Gastrocnemius medialis (tissue), 4 donors: Measurements from ENCODE around the gene COPS6.

Experiments used
- POLR2A ChIP-seq, 2 donors: fragments of 450-650 bp; IDR thresholded peaks; one replicate each; pipeline ENCODE4 v1.6.1; 2017; ENCODE audit warnings: antibody characterized with exemption in 2 of 2, mild to moderate bottlenecking in 2 of 2, moderate library complexity in 2 of 2
- TF ChIP-seq, protein P1 (sequence below), 5 experiments: fragments of 450-650 bp in 3 of 5; fragments of 200-600 bp in 2 of 5; sonication (generic) in 2 of 5; IDR thresholded peaks in 4 of 5; conservative IDR thresholded peaks in 1 of 5; 1 replicate in 4 of 5; 2 replicates in 1 of 5; pipeline ENCODE4 v1.5.1; 2016 to 2019; ENCODE audit warnings: antibody characterized with exemption in 5 of 5, mild to moderate bottlenecking in 3 of 5, moderate library complexity in 3 of 5

DNA sequence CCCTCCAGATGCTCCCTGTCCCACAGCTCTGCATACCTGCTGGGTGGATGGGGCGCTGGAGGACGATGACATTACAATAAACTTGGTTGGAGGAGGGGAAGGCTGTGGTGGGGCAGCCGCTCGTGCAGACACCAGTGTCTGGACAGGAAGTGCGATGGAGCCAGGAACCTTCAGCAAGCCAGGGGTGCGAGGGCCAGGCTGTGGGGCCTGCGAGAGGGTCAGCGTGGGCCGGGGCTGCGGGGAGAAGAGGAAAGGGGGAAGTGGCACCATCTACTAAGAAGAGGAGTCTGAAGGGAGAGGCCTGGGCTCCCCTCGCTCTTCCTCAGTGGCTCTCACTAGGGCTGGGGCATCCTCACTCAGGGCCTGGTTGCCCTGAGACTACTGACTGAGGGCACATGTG lies 19.1 kb downstream of the COPS6 start:
- TF ChIP-seq, protein P1, sequence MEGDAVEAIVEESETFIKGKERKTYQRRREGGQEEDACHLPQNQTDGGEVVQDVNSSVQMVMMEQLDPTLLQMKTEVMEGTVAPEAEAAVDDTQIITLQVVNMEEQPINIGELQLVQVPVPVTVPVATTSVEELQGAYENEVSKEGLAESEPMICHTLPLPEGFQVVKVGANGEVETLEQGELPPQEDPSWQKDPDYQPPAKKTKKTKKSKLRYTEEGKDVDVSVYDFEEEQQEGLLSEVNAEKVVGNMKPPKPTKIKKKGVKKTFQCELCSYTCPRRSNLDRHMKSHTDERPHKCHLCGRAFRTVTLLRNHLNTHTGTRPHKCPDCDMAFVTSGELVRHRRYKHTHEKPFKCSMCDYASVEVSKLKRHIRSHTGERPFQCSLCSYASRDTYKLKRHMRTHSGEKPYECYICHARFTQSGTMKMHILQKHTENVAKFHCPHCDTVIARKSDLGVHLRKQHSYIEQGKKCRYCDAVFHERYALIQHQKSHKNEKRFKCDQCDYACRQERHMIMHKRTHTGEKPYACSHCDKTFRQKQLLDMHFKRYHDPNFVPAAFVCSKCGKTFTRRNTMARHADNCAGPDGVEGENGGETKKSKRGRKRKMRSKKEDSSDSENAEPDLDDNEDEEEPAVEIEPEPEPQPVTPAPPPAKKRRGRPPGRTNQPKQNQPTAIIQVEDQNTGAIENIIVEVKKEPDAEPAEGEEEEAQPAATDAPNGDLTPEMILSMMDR (IDR thresholded peaks at IDR 0.05 in 4 of 5, conservative IDR thresholded peaks at IDR 0.05 in 1 of 5) = no peak
- no peak for TF ChIP-seq POLR2A (IDR thresholded peaks at IDR 0.05)
